Right renal cortex interstitium (tissue), 3 donors: ENCODE results near the gene ADCY3. TPM values are rescaled to one million over a fixed set of nuclear protein-coding genes. Genes with fewer than 3 reads are reported as not detected.
A peak's percentile ranks its signal among the peaks of the same experiment; 100 is the strongest.
"Not testable (repeated sequence)": the region's sequence is repeated elsewhere in the genome, so short reads cannot be mapped to it uniquely, and the experiment has no call there.

ENCODE experiments used
- DNase-seq, 3 donors: peaks; one replicate each; pipeline ENCODE4 v3.0.0-alpha.2; 2013; ENCODE audit warnings: low read depth in 3 of 3, low spot score in 2 of 3
- polyA plus RNA-seq, 3 donors: library from polyadenylated mRNA; unstranded; fragments of 120-200 nt; gene quantifications; one replicate each; pipeline ENCODE4 v1.2.1, GENCODE V29; 2013; ENCODE audit not compliant: insufficient read length in 3 of 3

ADCY3 gene
- polyA plus RNA-seq, 3 donors = 22.8 to 25.4 (median 24.3) TPM

- no peak for DNase-seq
Measured at GRCh38 chr2:24820598-24821432, 99.2 kb downstream of the ADCY3 start.

GRCh38 chr2:24820175-24820513 is 99.9 kb downstream of the ADCY3 start:
- no peak for DNase-seq

- no peak for DNase-seq
Measured at GRCh38 chr2:24819442-24820174, 100.4 kb downstream of the ADCY3 start.

- no peak for DNase-seq
Measured at GRCh38 chr2:24818721-24819167, 101.3 kb downstream of the ADCY3 start.

- DNase-seq = no peak
Measured at GRCh38 chr2:24816884-24817283, 103.2 kb downstream of the ADCY3 start.

- DNase-seq = no peak
Measured at GRCh38 chr2:24816404-24816803, 103.6 kb downstream of the ADCY3 start.

GRCh38 chr2:24815171-24815570 is 104.9 kb downstream of the ADCY3 start:
- no peak for DNase-seq

GRCh38 chr2:24814516-24814915 is 105.5 kb downstream of the ADCY3 start:
- DNase-seq = no peak

- DNase-seq = no peak
Measured at GRCh38 chr2:24813691-24814137, 106.3 kb downstream of the ADCY3 start.

GRCh38 chr2:24809316-24810007 is 110.6 kb downstream of the ADCY3 start:
- no peak for DNase-seq

GRCh38 chr2:24806661-24807036 is 113.4 kb downstream of the ADCY3 start:
- DNase-seq = no peak

- not testable (repeated sequence) for DNase-seq
Measured at GRCh38 chr2:24805811-24806660, 114.0 kb downstream of the ADCY3 start.

- DNase-seq = not testable (repeated sequence)
Measured at GRCh38 chr2:24800487-24800886, 119.5 kb downstream of the ADCY3 start.

GRCh38 chr2:24797644-24798043 is 122.4 kb downstream of the ADCY3 start:
- no peak for DNase-seq

- DNase-seq = no peak
Measured at GRCh38 chr2:24793761-24794435, 126.1 kb downstream of the ADCY3 start.

GRCh38 chr2:24792874-24793760 is 126.9 kb downstream of the ADCY3 start, which contains the start of the genes CENPO and PTRHD1:
Gene CENPO (plus strand): TSS chr2:24793425. CDS start chr2:24793920, 495 bp downstream.
Gene PTRHD1 (minus strand): TSS chr2:24793391. CDS start chr2:24793377, 14 bp downstream.
- peak; percentile 94 to 95 (median 95) for DNase-seq

GRCh38 chr2:24792542-24792873 is 127.5 kb downstream of the ADCY3 start:
- no peak for DNase-seq

- DNase-seq = no peak
Measured at GRCh38 chr2:24791452-24791851, 128.6 kb downstream of the ADCY3 start.

GRCh38 chr2:24788816-24789215 is 131.2 kb downstream of the ADCY3 start:
- no peak for DNase-seq
